GM12872 (cell line): ENCODE results near the gene OGFR.

Experiments used
- CTCF ChIP-seq: IDR thresholded peaks from 3 replicates; pipeline ENCODE4 v1.5.1; 2011; ENCODE audit warnings: low read depth, mild to moderate bottlenecking, low read length, moderate library complexity; ENCODE audit not compliant: insufficient read depth

The OGFR gene

DNA sequence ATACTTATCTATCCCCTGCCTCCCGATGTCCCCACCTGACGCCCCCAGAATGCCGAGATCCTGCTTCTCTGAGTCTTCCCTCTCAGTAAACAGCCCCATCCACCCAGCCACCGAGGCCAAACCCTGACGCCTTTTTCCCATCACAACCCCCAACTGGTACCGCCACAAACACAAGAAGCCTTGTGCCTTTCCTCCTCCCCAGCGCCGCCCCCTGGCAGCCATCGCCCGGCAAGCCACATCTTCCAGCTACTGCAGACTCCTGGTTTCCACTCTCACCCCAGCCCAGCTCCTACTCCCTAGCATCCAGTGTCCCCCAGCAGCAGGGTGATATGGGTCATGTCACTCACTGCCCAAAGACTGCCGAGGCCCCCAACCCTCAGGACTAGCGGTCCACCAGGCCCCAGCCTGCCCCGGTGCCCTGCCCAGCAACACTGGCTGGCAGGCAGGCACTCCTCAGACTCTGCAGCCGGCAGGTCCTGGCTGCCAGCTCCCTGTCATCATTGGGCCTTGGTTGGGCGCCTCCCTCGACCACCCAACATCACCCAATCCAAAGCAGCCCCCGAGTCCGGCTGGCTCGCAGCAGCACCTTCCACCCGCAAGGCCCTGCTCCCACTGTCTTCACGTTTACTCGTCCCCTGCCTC, 45.8 kb downstream of the OGFR start:
- TF ChIP-seq CTCF, result no peak

GRCh38 chr20:62852196-62852595, 47.6 kb downstream of the OGFR start:
- TF ChIP-seq CTCF, result no peak

- no peak for TF ChIP-seq CTCF
Observed at GRCh38 chr20:62852841-62853240, 48.2 kb downstream of the OGFR start.

DNA sequence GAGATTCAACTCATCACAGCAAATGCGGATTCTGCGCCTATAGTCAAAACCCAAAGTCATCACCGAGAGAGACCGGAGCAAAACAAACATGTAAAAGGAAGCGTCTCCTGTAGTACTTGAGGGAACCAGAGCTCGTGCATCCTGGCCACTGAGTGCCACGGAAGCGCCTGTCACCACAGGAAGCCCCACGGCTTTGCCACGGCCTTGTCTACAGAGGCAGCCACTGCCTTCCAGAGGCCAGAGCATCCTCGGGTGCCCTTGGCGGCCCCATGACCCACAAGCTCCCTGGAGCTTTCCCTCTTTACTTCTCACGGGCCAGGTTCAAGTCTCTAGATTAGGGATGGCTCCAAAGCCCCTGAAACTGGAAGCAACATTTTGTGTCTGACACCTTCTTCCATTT, 49.5 kb downstream of the OGFR start:
- no peak for TF ChIP-seq CTCF

DNA sequence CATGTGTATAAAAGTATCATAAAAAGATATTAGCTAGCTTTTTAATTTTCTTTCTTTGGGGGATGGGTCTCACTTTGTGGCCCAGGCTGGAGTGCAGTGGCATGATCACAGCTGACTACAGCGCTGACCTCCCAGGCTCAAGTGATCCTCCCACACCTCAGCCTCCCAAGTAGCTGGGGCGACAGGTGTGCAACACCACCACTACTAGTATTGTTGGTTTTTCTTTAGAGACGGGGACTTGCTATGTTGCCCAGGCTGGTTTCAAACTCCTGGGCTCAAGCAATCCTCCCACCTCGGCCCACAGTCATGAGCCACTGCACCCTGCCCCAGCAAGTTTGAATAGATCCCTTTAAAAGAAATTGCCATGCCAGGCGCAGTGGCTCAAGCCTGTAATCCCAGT, 50.5 kb downstream of the OGFR start:
- TF ChIP-seq CTCF, result no peak

GRCh38 chr20:62856931-62857619, 52.4 kb downstream of the OGFR start:
- no peak for TF ChIP-seq CTCF

DNA sequence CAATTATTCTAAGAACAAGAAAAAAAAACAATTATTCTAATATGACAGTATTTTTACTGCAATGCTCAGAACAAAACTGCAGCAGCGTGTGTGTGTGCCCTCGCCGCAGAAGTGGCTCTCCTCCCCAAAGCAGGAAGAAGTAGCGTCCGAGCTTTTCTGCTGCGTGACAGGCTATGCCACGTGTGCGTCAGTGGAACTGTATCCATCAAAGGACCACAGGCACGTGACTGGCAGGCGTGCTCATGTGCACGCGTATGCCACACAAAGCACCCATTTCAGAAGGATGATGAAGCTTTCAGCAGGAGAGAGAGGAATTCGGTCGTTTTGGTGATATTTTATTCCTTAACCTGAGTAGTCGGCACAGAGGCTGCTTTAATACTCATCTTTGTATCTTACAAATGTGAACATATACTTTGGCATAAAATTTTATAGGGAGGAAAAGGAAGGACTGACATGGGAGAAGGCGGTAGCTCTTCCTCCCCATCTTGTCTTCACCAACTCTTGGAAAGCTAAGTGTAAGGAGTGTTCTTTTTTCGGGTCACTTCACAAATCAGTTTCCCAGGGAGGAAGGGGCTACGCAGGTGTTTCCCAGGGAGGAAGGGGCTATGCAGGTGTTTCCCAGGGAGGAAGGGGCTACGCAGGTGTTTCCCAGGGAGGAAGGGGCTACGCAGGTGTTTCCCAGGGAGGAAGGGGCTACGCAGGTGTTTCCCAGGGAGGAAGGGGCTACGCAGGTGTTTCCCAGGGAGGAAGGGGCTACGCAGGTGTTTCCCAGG, 53.6 kb downstream of the OGFR start:
- TF ChIP-seq CTCF, result no peak
